Adrenal gland (tissue), 12 donors: ENCODE results near the gene KRTAP12-3. TPM values are rescaled to one million over a fixed set of nuclear protein-coding genes. Genes with fewer than 3 reads are reported as not detected.

Source experiments
- DNase-seq, 7 donors: peaks; one replicate each; pipeline ENCODE4 v3.0.0-alpha.2; 2019 to 2020
- H3K27ac ChIP-seq, 5 donors: fragments of 200-600 bp; sonication (generic) in 4 of 5; 1 replicate in 3 of 5; 2 replicates in 2 of 5; pipeline versions ENCODE4 v1.5.1 to v1.8.0; 2016 to 2020; ENCODE audit warnings: mild to moderate bottlenecking in 1 of 5
- H3K27me3 ChIP-seq: fragments of 200-600 bp; 2 replicates; pipeline ENCODE4 v1.8.0; 2021
- H3K36me3 ChIP-seq, 2 donors: fragments of 200-600 bp; replicated peaks in 1 of 2; 1 replicate in 1 of 2; 2 replicates in 1 of 2; pipeline versions ENCODE4 v1.5.1 to v1.8.0; 2018 to 2022
- H3K4me1 ChIP-seq, 2 donors: fragments of 200-600 bp; replicated peaks in 1 of 2; 1 replicate in 1 of 2; 2 replicates in 1 of 2; pipeline versions ENCODE4 v1.5.1 to v1.8.0; 2018 to 2021
- H3K4me3 ChIP-seq, 4 donors: fragments of 200-600 bp; sonication (generic) in 3 of 4; one replicate each; pipeline ENCODE4 v1.5.1; 2016 to 2018
- H3K9me3 ChIP-seq, 3 donors: fragments of 200-600 bp; sonication (generic) in 1 of 3; replicated peaks in 1 of 3; 1 replicate in 2 of 3; 2 replicates in 1 of 3; pipeline versions ENCODE4 v1.5.1 to v1.8.0; 2016 to 2021
- POLR2A ChIP-seq, 2 donors: fragments of 450-650 bp; IDR thresholded peaks; one replicate each; pipeline ENCODE4 v1.6.1; 2017; ENCODE audit warnings: antibody characterized with exemption in 2 of 2, mild to moderate bottlenecking in 2 of 2, moderate library complexity in 1 of 2
- WGBS, 4 donors: extraction: QIAGEN DNeasy Blood & Tissue Kit in 2 of 4; methylation state at CpG; one replicate each; pipeline versions ENCODE4 v1.1.5 to v1.1.7; 2013 to 2017; 5-methylcytosine and 5-hydroxymethylcytosine counted together
- intact Hi-C, 2 donors: fragments of 100-400 bp; cut with DNase I; formaldehyde crosslinking; loops; one replicate each; pipeline versions ENCODE4 v1.14.1 to v1.15.0; 2022 to 2023
- polyA plus RNA-seq, 3 donors: library from polyadenylated mRNA; stranded (reverse); fragments of 200-250 nt in 2 of 3; fragments of 350-450 nt in 1 of 3; fragmentation: Illumina TruSeq in 1 of 3; extraction: RNeasy Lipid Tissue Mini Kit (QIAGEN cat#74804) in 1 of 3; gene quantifications; one replicate each; pipeline ENCODE4 v1.2.3, GENCODE V29; 2013 to 2014
- total RNA-seq, 9 donors: library from RNA; depleted of rRNA in 4 of 9; stranded (reverse); fragments of >200 nt in 4 of 9; fragments of 120-200 nt in 1 of 9; fragmentation: NEBNext Ultra II Directional in 1 of 9; extraction: Animal tissue kit (Norgen Biotek cat#: 25700) in 1 of 9; gene quantifications; one replicate each; pipeline versions ENCODE4 v1.1.0 to v1.2.4, GENCODE V29; 2013 to 2023
- TF ChIP-seq, protein P1 (sequence below), 6 experiments: fragments of 450-650 bp in 4 of 6; fragments of 200-600 bp in 2 of 6; sonication (generic) in 1 of 6; IDR thresholded peaks; 1 replicate in 5 of 6; 2 replicates in 1 of 6; pipeline versions ENCODE4 v1.5.1 to v1.8.0; 2016 to 2021; ENCODE audit warnings: antibody characterized with exemption in 6 of 6, mild to moderate bottlenecking in 2 of 6, moderate library complexity in 1 of 6
- donor health status: healthy with polysubstance abuse.
- donor health status: Bipolar disorder and iron deficiency.
- donor health status: DM: yes; HTN: yes; CAD: no.
- donor health status: DM: no; HTN: no; CAD: no.
- donor health status: DM: no; HTN: no; CAD: no.
- donor health status: DM: yes; HTN: yes; CAD: no.

Gene KRTAP12-3
- total and polyA plus RNA-seq, 12 donors, result not detected

DNA sequence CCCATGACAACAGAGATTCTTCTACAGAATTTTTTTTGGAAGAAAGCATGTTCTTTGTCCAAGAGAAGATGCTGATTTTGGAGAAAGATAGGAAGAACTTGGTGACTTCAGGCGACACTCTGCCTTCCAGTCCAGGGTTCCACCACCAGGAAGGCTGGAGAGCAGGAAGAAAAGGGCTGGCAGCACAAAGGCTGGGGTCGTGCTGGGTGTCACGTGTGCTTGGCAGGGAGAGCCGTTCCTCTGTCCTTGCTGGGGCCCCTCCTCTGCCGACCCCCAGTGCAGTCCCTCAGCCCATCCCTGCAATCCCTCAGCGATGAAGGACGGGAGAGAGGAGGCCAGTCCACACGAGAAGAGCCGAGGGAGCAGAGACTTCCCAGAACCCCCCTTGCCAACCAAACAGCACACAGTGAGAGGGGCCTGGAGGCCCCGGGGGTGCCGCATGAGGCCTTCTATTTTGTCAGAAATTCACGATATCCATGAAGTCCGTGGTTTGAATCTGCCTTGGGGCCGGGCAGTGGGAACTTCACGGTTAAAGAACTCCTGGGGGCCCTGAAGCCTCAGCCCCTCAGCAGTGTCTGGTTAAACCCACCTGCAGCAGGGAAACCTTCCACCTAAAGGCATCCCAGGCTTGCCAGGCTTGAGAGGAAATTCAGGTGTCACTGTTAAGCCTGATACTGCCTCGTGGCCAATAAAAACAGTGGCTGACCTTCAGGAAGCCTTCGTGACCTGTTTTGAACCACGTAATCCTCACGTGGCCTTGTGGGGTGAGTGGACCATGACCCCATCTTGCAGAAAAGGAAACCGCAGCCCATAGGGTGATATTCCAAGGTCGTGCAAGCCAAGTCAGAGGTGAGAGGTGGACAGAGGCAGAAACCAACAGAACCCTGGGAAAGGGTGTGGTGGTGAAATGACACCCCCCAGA is 42.6 kb downstream of the KRTAP12-3 start:
- H3K36me3 ChIP-seq, result no peaks in the 10 kb centered on the region
- no peaks in the 10 kb centered on the region for H3K9me3 ChIP-seq
- TF ChIP-seq POLR2A (IDR thresholded peaks at IDR 0.05), result no peak
- TF ChIP-seq, protein P1, sequence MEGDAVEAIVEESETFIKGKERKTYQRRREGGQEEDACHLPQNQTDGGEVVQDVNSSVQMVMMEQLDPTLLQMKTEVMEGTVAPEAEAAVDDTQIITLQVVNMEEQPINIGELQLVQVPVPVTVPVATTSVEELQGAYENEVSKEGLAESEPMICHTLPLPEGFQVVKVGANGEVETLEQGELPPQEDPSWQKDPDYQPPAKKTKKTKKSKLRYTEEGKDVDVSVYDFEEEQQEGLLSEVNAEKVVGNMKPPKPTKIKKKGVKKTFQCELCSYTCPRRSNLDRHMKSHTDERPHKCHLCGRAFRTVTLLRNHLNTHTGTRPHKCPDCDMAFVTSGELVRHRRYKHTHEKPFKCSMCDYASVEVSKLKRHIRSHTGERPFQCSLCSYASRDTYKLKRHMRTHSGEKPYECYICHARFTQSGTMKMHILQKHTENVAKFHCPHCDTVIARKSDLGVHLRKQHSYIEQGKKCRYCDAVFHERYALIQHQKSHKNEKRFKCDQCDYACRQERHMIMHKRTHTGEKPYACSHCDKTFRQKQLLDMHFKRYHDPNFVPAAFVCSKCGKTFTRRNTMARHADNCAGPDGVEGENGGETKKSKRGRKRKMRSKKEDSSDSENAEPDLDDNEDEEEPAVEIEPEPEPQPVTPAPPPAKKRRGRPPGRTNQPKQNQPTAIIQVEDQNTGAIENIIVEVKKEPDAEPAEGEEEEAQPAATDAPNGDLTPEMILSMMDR (IDR thresholded peaks at IDR 0.05), result no peak
- no peak overlapping the region for H3K4me3 ChIP-seq
- 31 to 49% (median 41%) methylated on average over 13 to 21 of the region's 21 CpGs for WGBS, 4 donors
- H3K27me3 ChIP-seq, result peaks cover 57% of the 10 kb centered on the region
- peak in 1 of 7 donors; percentile 11 for DNase-seq
- no peaks in the 10 kb centered on the region for H3K4me1 ChIP-seq
- no peak overlapping the region for H3K27ac ChIP-seq
- intact Hi-C loops, result no loop called here

DNA sequence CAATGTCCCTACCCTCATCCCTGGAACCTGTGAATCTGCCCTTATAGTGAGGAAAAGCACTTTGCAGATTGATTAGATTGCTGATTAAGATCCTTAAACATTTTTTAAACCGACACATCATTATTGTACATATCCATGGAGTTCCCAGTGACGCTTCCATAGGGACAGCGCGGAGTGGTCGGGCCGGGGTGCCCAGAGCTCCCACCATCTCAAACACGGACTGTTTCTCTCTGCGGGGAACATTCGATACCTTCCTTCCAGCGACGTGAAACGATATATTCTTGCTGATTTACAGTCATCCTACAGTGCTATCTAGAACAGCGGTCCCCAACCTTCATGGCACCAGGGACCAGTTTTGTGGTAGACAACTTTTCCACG is 43.3 kb downstream of the KRTAP12-3 start:
- no peak overlapping the region for H3K27ac ChIP-seq
- intact Hi-C loops, result no loop called here
- peaks cover 60% of the 10 kb centered on the region for H3K27me3 ChIP-seq
- no peaks in the 10 kb centered on the region for H3K36me3 ChIP-seq
- 69 to 81% (median 75%) methylated on average over 14 of the region's 14 CpGs for WGBS, 4 donors
- TF ChIP-seq, protein P1 (IDR thresholded peaks at IDR 0.05), result no peak
- H3K4me1 ChIP-seq, result no peaks in the 10 kb centered on the region
- peak in 1 of 7 donors; percentile 13 for DNase-seq
- no peak overlapping the region for H3K4me3 ChIP-seq
- H3K9me3 ChIP-seq, result no peaks in the 10 kb centered on the region

DNA sequence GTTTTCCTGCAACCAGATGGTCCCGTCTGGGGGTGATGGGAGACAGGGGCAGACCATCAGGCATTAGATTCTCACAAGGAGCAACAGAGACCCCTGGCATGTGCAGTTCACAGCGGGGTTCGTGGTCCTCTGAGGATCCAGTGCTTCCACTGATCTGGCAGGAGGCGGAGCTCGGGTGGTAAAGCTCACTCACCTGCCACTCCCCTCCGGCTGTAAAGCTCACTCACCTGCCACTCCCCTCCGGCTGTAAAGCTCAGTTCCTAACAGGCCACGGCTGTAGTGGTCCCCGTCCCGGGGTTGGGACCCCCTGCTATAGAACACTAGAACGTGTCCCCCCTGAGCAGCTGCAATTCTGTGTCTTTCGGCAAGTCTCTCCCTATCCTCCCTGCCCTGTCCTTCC is 43.8 kb downstream of the KRTAP12-3 start:
- no peak overlapping the region for H3K4me3 ChIP-seq
- no peaks in the 10 kb centered on the region for H3K4me1 ChIP-seq
- H3K27me3 ChIP-seq, result peaks cover 60% of the 10 kb centered on the region
- H3K27ac ChIP-seq, result no peak overlapping the region
- TF ChIP-seq, protein P1 (IDR thresholded peaks at IDR 0.05), result no peak
- no peaks in the 10 kb centered on the region for H3K36me3 ChIP-seq
- peak in 1 of 7 donors; percentile 24 for DNase-seq
- H3K9me3 ChIP-seq, result no peaks in the 10 kb centered on the region
- intact Hi-C loops, result no loop called here
- 31 to 39% (median 35%) methylated on average over 12 of the region's 12 CpGs for WGBS, 4 donors

DNA sequence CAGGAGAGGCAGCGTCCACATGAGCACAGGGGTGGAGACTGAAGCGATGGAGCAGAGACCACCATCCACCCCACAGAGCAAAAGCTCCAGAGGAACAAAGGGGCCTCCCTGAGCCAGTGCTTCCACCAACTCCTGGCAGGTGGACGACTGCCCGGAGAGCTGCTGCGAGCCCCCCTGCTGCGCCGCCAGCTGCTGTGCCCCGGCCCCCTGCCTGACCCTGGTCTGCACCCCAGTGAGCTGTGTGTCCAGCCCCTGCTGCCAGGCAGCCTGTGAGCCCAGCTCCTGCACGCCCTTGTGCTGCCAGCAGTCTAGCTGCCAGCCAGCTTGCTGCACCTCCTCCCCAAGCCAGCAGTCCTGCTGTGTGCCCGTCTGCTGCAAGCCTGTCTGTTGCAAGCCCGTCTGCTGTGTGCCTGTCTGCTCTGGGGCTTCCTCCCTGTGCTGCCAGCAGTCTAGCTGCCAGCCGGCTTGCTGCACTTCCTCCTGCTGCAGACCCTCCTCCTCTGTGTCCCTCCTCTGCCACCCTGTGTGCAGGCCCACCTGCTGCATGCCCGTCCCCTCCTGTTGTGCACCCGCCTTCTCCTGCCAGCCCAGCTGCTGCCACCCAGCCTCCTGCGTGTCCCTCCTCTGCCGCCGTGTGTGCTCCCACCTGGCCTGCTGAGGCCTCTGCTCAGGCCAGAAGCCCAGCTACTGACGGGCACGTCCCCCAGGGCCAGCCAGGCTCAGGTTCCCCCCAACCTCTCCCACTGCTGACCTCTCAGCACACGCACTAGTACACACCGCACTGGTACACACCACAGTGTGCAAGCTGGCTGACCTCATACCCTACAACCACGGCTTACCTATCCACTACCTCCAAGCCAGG is 44.6 kb downstream of the KRTAP12-3 start:
- TF ChIP-seq, protein P1 (IDR thresholded peaks at IDR 0.05), result no peak
- TF ChIP-seq POLR2A (IDR thresholded peaks at IDR 0.05), result no peak
- Histone ChIP-seq H3K4me3 (no peak overlapping the region), H3K36me3 (no peaks in the 10 kb centered on the region), H3K27me3 (peaks cover 66% of the 10 kb centered on the region), H3K4me1 (no peaks in the 10 kb centered on the region), H3K27ac (no peak overlapping the region), H3K9me3 (no peaks in the 10 kb centered on the region)
- intact Hi-C loops, result no loop called here
- peak in 1 of 7 donors; percentile 15 for DNase-seq
- 61 to 75% (median 69%) methylated on average over 14 to 22 of the region's 22 CpGs for WGBS, 4 donors
